Endothelial cell of umbilical vein (primary cell): ENCODE results near the gene PCSK6. TPM values are rescaled to one million over a fixed set of nuclear protein-coding genes. Genes with fewer than 3 reads are reported as not detected.

Source experiments
- BruUV-seq: library from RNA; stranded (reverse); fragments of 400-500 nt; replicated peaks from 2 replicates; lab custom pipeline; 2021; lab: Mats Ljungman, UMichigan
- CTCF ChIA-PET: fragments of 300-600, 350-600 bp; sonication (Branson Sonifier 250); formaldehyde crosslinking; loops from one replicate; lab custom pipeline; 2021; ENCODE audit warnings: antibody characterized with exemption, inconsistent platforms; lab: Charles Lee
- POLR2A ChIA-PET: fragments of 300-600, 350-600 bp; sonication (Branson Sonifier 250); formaldehyde crosslinking; loops from one replicate; lab custom pipeline; 2021; ENCODE audit warnings: antibody characterized with exemption, inconsistent platforms; lab: Charles Lee
- DNase-seq: peaks from one replicate; pipeline ENCODE4 v3.0.0-alpha.2; 2011; ENCODE audit warnings: low read depth, low spot score
- FAIRE-seq: peaks from 2 replicates; lab custom pipeline; 2011; peaks lifted over from hg19 to GRCh38; lab: Jason Lieb, UNC
- H2AFZ ChIP-seq: 2 replicates; pipeline ENCODE4 v1.6.0; 2012; ENCODE audit warnings: low read depth, low read length, control low read depth, inconsistent platforms
- H3K27ac ChIP-seq: 2 replicates; pipeline ENCODE4 v1.5.1; 2011; ENCODE audit warnings: low read depth, mild to moderate bottlenecking, control low read depth, low read length, moderate library complexity; ENCODE audit not compliant: insufficient read depth
- H3K27me3 ChIP-seq, 2 experiments: 2 replicates each; pipeline versions ENCODE4 v1.6.0 to v1.6.1; 2011; ENCODE audit warnings: low read length in 2 of 2, mixed read lengths in 1 of 2; ENCODE audit not compliant: control insufficient read depth in 2 of 2, insufficient read depth in 2 of 2
- H3K36me3 ChIP-seq, 2 experiments: 2 replicates in 1 of 2; 3 replicates in 1 of 2; pipeline ENCODE4 v1.5.1; 2011; ENCODE audit warnings: low read length in 2 of 2, mild to moderate bottlenecking in 1 of 2, moderate library complexity in 1 of 2; ENCODE audit not compliant: control insufficient read depth in 2 of 2, insufficient read depth in 2 of 2; ENCODE audit errors: extremely low read depth in 1 of 2
- H3K4me1 ChIP-seq: 3 replicates; pipeline ENCODE4 v1.5.1; 2011; ENCODE audit warnings: mild to moderate bottlenecking, low read length; ENCODE audit not compliant: control insufficient read depth, insufficient read depth; ENCODE audit errors: extremely low read depth
- H3K4me2 ChIP-seq: 2 replicates; pipeline ENCODE4 v1.6.1; 2011; ENCODE audit warnings: low read length, control low read depth, mixed read lengths; ENCODE audit not compliant: insufficient read depth
- H3K4me3 ChIP-seq, 3 experiments: fragments of 200-600 bp in 1 of 3; sonication (generic), shearing (Covaris generic) in 1 of 3; replicated peaks in 1 of 3; 2 replicates each; pipeline ENCODE4 v1.5.1; 2011 to 2016; ENCODE audit warnings: control low read depth in 3 of 3, low read length in 3 of 3, mild to moderate bottlenecking in 2 of 3, inconsistent platforms in 1 of 3, low read depth in 1 of 3, moderate library complexity in 1 of 3; ENCODE audit not compliant: insufficient read depth in 1 of 3
- H3K79me2 ChIP-seq: 2 replicates; pipeline ENCODE4 v1.6.0; 2012; ENCODE audit warnings: low read length, inconsistent platforms; ENCODE audit not compliant: control insufficient read depth, insufficient read depth
- H3K9ac ChIP-seq: replicated peaks from 2 replicates; pipeline ENCODE3; 2011; ENCODE audit warnings: low read length, control low read depth; ENCODE audit not compliant: insufficient read depth; ENCODE audit errors: extremely low read depth
- H3K9me1 ChIP-seq: replicated peaks from 3 replicates; pipeline ENCODE4 v1.6.0; 2011; ENCODE audit warnings: mild to moderate bottlenecking, low read length; ENCODE audit not compliant: control insufficient read depth, insufficient read depth; ENCODE audit errors: extremely low read depth
- H3K9me3 ChIP-seq: replicated peaks from 2 replicates; pipeline ENCODE4 v1.5.1; 2012; ENCODE audit warnings: low read length, inconsistent platforms; ENCODE audit not compliant: control insufficient read depth, insufficient read depth
- H4K20me1 ChIP-seq: replicated peaks from 2 replicates; pipeline ENCODE3; 2011; ENCODE audit warnings: mild to moderate bottlenecking, low read length; ENCODE audit not compliant: control insufficient read depth, insufficient read depth; ENCODE audit errors: extremely low read depth
- CTCF ChIP-seq, 2 donors: IDR thresholded peaks; 1 replicate in 1 of 2; 2 replicates in 1 of 2; pipeline ENCODE4 v1.5.1; 2011; ENCODE audit warnings: low read length in 2 of 2, mild to moderate bottlenecking in 2 of 2, moderate library complexity in 2 of 2, control low read depth in 1 of 2, inconsistent platforms in 1 of 2, low read depth in 1 of 2; ENCODE audit not compliant: insufficient read depth in 1 of 2; ENCODE audit errors: extremely low read depth in 1 of 2
- EZH2 ChIP-seq: IDR thresholded peaks from 2 replicates; pipeline ENCODE4 v1.6.1; 2012; ENCODE audit warnings: borderline replicate concordance, low read depth, mild to moderate bottlenecking, moderate library complexity, low read length, inconsistent platforms; ENCODE audit not compliant: severe bottlenecking
- FOS ChIP-seq: IDR thresholded peaks from 2 replicates; pipeline ENCODE4 v1.6.1; 2011; ENCODE audit warnings: mild to moderate bottlenecking, low read length, moderate library complexity, borderline replicate concordance; ENCODE audit not compliant: insufficient read depth
- GATA2 ChIP-seq: IDR thresholded peaks from 2 replicates; pipeline ENCODE4 v1.7.0; 2011; ENCODE audit warnings: low read depth, mild to moderate bottlenecking, moderate library complexity, mixed read lengths, low read length; ENCODE audit not compliant: insufficient read length, insufficient read depth
- JUN ChIP-seq: IDR thresholded peaks from 2 replicates; pipeline ENCODE4 v1.6.1; 2011; ENCODE audit warnings: borderline replicate concordance, low read depth; ENCODE audit not compliant: insufficient read length, insufficient read depth
- POLR2A ChIP-seq: IDR thresholded peaks from 2 replicates; pipeline ENCODE4 v1.6.1; 2012; ENCODE audit warnings: low read depth, mild to moderate bottlenecking, control low read depth, low read length
- dilution Hi-C: fragments of 300-500 bp; cut with MboI; formaldehyde crosslinking; loops from one replicate; pipeline ENCODE4 v1.15.0; 2019; ENCODE audit warnings: low sequenced_read_pairs; ENCODE audit not compliant: extremely low pct_ligation_motif_present
- intact Hi-C: fragments of 100-400 bp; cut with micrococcal nuclease; formaldehyde crosslinking; loops from one replicate; pipeline ENCODE4 v1.10.0; 2022
- polyA plus RNA-seq, 4 experiments: library from polyadenylated mRNA; depleted of rRNA in 3 of 4; stranded (reverse) in 3 of 4; unstranded in 1 of 4; fragments of >200 nt; gene quantifications; 2 replicates each; pipeline versions ENCODE4 v1.2.1 to v1.2.3, GENCODE V29; 2011 to 2012; ENCODE audit warnings: missing spikeins in 1 of 4
- total RNA-seq: library from RNA; stranded (reverse); gene quantifications from 2 replicates; pipeline ENCODE4 v1.2.3, GENCODE V29; 2021
- TF ChIP-seq, protein P1 (sequence below): IDR thresholded peaks from 2 replicates; pipeline ENCODE4 v1.6.1; 2011; ENCODE audit not compliant: insufficient read depth, insufficient read length

PCSK6 gene
- total and polyA plus RNA-seq, 2 donors (not counting 3 experiments of a cell fraction or from before 2014, with no cell fraction given) = 0.18 to 0.69 TPM

GRCh38 chr15:101447168-101447533 lies 42.4 kb downstream of the PCSK6 start:
- Histone ChIP-seq H3K79me2 (no peaks in the 10 kb centered on the region), H3K27ac (peak overlapping the region; percentile 87), H3K4me2 (no peak overlapping the region), H2AFZ (no peak overlapping the region), H3K9me1 (no peaks in the 10 kb centered on the region), H3K4me3 (no peak overlapping the region), H3K9ac (no peak overlapping the region), H3K9me3 (no peaks in the 10 kb centered on the region), H3K36me3 (no peaks in the 10 kb centered on the region), H3K27me3 (no peaks in the 10 kb centered on the region), H4K20me1 (no peaks in the 10 kb centered on the region), H3K4me1 (peaks cover 18% of the 10 kb centered on the region)
- TF ChIP-seq POLR2A (no peak), CTCF (IDR thresholded peaks at IDR 0.05; ENCODE audit: extremely low read depth in 1 of 2, insufficient read depth in 1 of 2, low read depth in 1 of 2, low read length in 2 of 2) (no peak), FOS (no peak), GATA2 (no peak), EZH2 (no peak), JUN (no peak)
- TF ChIP-seq, protein P1, sequence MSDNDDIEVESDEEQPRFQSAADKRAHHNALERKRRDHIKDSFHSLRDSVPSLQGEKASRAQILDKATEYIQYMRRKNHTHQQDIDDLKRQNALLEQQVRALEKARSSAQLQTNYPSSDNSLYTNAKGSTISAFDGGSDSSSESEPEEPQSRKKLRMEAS = no peak
- no TSS peak for BruUV-seq
- FAIRE-seq (no peak), DNase-seq (no peak)
- intact Hi-C loops (loop anchor here (2.0 to 5.0 kb wide), 3 partner anchors 40 to 152 kb away; partner anchors contain the start of genes PCSK6 and SNRPA1), dilution Hi-C loops (no loop called here)
- ChIA-PET CTCF (no interaction called here), POLR2A (no interaction called here)
